ENCODE results near the gene AKIRIN2.
"Not testable (repeated sequence)": the region's sequence is repeated elsewhere in the genome, so short reads cannot be mapped to it uniquely, and the experiment has no call there.

Gene AKIRIN2

GRCh38 chr6:87714093-87714842 lies 12.2 kb upstream of the AKIRIN2 start:
- H3K27me3 ChIP-seq (ENCODE audit: insufficient read depth, insufficient read length) = no peaks in the 10 kb centered on the region
- H3K4me3 ChIP-seq (ENCODE audit: insufficient read length, low read depth) = no peak overlapping the region
- no peak for DNase-seq (ENCODE audit: low read depth, low spot score)
- no peak overlapping the region for H3K9ac ChIP-seq (ENCODE audit: insufficient read length, low read depth)
- TF ChIP-seq SUZ12 (IDR thresholded peaks at IDR 0.05; ENCODE audit: extremely low read depth, insufficient read depth, insufficient read length) (no peak), YY1 (IDR thresholded peaks at IDR 0.05; ENCODE audit: insufficient read depth, insufficient read length) (no peak), ZNF274 (IDR thresholded peaks at IDR 0.05; ENCODE audit: low read depth, low read length) (no peak)
- no peaks in the 10 kb centered on the region for H3K9me3 ChIP-seq (ENCODE audit: insufficient read depth, low read length)
- no peaks in the 10 kb centered on the region for H3K36me3 ChIP-seq (ENCODE audit: insufficient read depth, insufficient read length, low read length)
- no peaks in the 10 kb centered on the region for H3K4me1 ChIP-seq (ENCODE audit: insufficient read depth, insufficient read length)

GRCh38 chr6:87712713-87713112 lies 10.7 kb upstream of the AKIRIN2 start:
- H3K9ac ChIP-seq (ENCODE audit: insufficient read length, low read depth); H3K27me3 ChIP-seq (ENCODE audit: insufficient read depth, insufficient read length); H3K36me3 ChIP-seq (ENCODE audit: insufficient read depth, insufficient read length, low read length); H3K4me1 ChIP-seq (ENCODE audit: insufficient read depth, insufficient read length); DNase-seq (ENCODE audit: low read depth, low spot score); H3K4me3 ChIP-seq (ENCODE audit: insufficient read length, low read depth); H3K9me3 ChIP-seq (ENCODE audit: insufficient read depth, low read length): not testable (repeated sequence)

GRCh38 chr6:87710090-87710489 lies 8.1 kb upstream of the AKIRIN2 start:
- Histone ChIP-seq H3K9ac (ENCODE audit: insufficient read length, low read depth) (no peak overlapping the region), H3K4me3 (ENCODE audit: insufficient read length, low read depth) (no peak overlapping the region), H3K9me3 (ENCODE audit: insufficient read depth, low read length) (no peaks in the 10 kb centered on the region), H3K4me1 (ENCODE audit: insufficient read depth, insufficient read length) (no peaks in the 10 kb centered on the region), H3K27me3 (ENCODE audit: insufficient read depth, insufficient read length) (no peaks in the 10 kb centered on the region), H3K36me3 (ENCODE audit: insufficient read depth, insufficient read length, low read length) (no peaks in the 10 kb centered on the region)
- no peak for TF ChIP-seq YY1 (IDR thresholded peaks at IDR 0.05; ENCODE audit: insufficient read depth, insufficient read length)
- TF ChIP-seq SUZ12 (IDR thresholded peaks at IDR 0.05; ENCODE audit: extremely low read depth, insufficient read depth, insufficient read length) = no peak
- TF ChIP-seq ZNF274 (IDR thresholded peaks at IDR 0.05; ENCODE audit: low read depth, low read length) = no peak
- DNase-seq (ENCODE audit: low read depth, low spot score) = no peak

DNA sequence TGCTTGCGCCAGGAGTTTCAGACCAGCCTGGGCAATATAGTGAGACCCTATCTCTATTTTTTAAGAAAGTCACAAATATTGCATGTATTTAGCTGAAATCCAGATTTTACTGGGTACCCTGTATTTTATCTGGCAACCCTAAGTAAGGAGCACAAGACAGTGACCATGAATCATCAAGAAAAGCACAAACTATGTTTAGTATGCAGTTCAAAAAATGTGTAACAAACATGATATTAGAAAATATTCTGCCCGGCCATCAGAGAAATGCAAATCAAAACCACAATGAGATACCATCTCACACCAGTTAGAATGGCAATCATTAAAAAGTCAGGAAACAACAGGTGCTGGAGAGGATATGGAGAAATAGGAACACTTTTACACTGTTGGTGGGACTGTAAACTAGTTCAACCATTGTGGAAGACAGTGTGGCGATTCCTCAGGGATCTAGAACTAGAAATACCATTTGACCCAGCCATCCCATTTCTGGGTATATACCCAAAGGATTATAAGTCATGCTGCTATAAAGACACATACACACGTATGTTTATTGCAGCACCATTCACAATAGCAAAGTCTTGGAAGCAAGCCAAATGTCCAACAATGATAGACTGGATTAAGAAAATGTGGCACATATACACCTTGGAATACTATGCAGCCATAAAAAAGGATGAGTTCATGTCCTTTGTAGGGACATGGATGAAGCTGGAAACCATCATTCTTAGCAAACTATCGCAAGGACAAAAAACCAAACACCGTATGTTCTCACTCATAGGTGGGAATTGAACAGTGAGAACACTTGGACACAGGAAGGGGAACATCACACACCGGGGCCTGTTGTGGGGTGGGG lies 6.8 kb upstream of the AKIRIN2 start:
- H3K4me3 ChIP-seq (ENCODE audit: insufficient read length, low read depth); DNase-seq (ENCODE audit: low read depth, low spot score): not testable (repeated sequence)

DNA sequence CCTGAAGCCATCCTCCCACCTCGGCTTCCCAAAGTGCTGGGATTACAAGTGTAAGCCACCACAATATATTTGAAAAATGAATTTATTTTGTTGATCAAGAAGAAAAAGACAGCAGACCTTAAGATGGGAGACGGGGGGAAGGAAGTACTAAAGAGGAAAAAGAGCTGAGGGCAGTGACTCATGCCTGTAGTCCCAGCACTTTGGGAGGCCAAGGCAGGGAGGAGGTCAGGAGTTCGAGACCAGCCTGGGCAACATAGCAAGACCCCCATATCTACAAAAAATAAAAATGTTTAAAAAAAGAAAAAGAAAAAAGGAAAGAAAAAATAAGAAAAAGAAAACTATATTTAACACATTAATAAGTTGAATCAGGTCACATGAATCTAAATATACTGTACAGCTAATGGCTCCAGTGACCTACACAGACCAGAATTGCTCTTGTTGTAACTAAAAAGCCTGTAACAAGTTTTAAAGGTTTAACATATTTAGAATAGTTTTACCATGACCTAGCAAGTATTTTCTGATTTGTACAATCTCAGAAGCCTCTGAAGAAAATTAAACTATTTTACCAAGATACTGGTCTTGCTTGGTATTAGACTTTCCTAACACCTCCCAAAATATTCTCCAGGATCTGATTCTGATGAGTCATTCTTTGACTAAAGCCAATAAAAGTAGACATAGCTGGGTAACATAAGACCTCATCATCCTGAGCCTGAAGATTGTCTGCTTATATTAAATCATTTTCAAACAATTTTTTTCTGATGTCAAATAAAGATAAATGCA lies 4.3 kb upstream of the AKIRIN2 start:
- no peak for TF ChIP-seq SUZ12 (IDR thresholded peaks at IDR 0.05; ENCODE audit: extremely low read depth, insufficient read depth, insufficient read length)
- TF ChIP-seq ZNF274 (IDR thresholded peaks at IDR 0.05; ENCODE audit: low read depth, low read length) = no peak
- TF ChIP-seq YY1 (IDR thresholded peaks at IDR 0.05; ENCODE audit: insufficient read depth, insufficient read length) = no peak
- no peak overlapping the region for H3K9ac ChIP-seq (ENCODE audit: insufficient read length, low read depth)
- no peaks in the 10 kb centered on the region for H3K36me3 ChIP-seq (ENCODE audit: insufficient read depth, insufficient read length, low read length)

More for the DNA sequence above, 6.8 kb upstream of the AKIRIN2 start:
- not testable (repeated sequence) for H3K27me3 ChIP-seq (ENCODE audit: insufficient read depth, insufficient read length); H3K36me3 ChIP-seq (ENCODE audit: insufficient read depth, insufficient read length, low read length); H3K9ac ChIP-seq (ENCODE audit: insufficient read length, low read depth); H3K4me1 ChIP-seq (ENCODE audit: insufficient read depth, insufficient read length); H3K9me3 ChIP-seq (ENCODE audit: insufficient read depth, low read length)

DNA sequence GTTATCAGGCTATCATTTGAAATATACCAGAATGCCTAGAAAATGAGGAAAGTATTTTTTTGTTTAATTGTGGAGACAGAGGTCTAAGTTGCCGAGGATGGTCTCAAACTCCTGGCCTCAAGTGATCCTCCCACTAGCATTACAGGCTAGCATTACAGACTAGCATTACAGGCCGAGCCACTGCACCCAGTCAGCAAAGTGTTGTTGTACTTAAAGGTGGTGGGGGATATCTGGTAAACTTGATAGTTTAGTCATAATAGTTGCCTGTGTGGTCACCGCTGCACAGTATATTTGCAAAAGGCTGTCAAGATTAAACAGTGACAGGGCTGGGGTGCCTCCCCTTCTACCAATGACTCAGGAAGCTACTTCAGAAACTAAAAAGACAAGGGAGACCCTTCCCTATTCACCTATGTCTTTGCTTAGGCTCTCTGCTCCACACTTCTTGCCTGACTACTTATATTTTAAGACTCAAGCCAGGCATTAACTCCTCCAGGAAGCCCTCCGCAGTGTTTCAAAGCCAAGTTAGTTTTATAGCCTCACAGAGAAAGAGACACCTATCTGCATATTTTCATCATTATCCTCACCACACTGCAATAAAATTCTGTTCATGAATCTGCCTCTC lies 3.1 kb upstream of the AKIRIN2 start:
- no peak overlapping the region for H3K9ac ChIP-seq (ENCODE audit: insufficient read length, low read depth)
- no peaks in the 10 kb centered on the region for H3K9me3 ChIP-seq (ENCODE audit: insufficient read depth, low read length)
- TF ChIP-seq SUZ12 (IDR thresholded peaks at IDR 0.05; ENCODE audit: extremely low read depth, insufficient read depth, insufficient read length) (no peak), ZNF274 (IDR thresholded peaks at IDR 0.05; ENCODE audit: low read depth, low read length) (no peak), YY1 (IDR thresholded peaks at IDR 0.05; ENCODE audit: insufficient read depth, insufficient read length) (no peak)
- H3K27me3 ChIP-seq (ENCODE audit: insufficient read depth, insufficient read length) = no peaks in the 10 kb centered on the region
- DNase-seq (ENCODE audit: low read depth, low spot score) = no peak
- no peak overlapping the region for H3K4me3 ChIP-seq (ENCODE audit: insufficient read length, low read depth)
- peaks cover 7% of the 10 kb centered on the region for H3K36me3 ChIP-seq (ENCODE audit: insufficient read depth, insufficient read length, low read length)
- H3K4me1 ChIP-seq (ENCODE audit: insufficient read depth, insufficient read length) = no peaks in the 10 kb centered on the region

More for the DNA sequence above, 4.3 kb upstream of the AKIRIN2 start:
- no peaks in the 10 kb centered on the region for H3K9me3 ChIP-seq (ENCODE audit: insufficient read depth, low read length)
- H3K4me1 ChIP-seq (ENCODE audit: insufficient read depth, insufficient read length) = no peaks in the 10 kb centered on the region
- no peaks in the 10 kb centered on the region for H3K27me3 ChIP-seq (ENCODE audit: insufficient read depth, insufficient read length)
- H3K4me3 ChIP-seq (ENCODE audit: insufficient read length, low read depth) = no peak overlapping the region
- DNase-seq (ENCODE audit: low read depth, low spot score) = no peak

GRCh38 chr6:87703039-87703438 lies 1.0 kb upstream of the AKIRIN2 start:
- H3K4me1 ChIP-seq (ENCODE audit: insufficient read depth, insufficient read length); H3K36me3 ChIP-seq (ENCODE audit: insufficient read depth, insufficient read length, low read length); DNase-seq (ENCODE audit: low read depth, low spot score); H3K9me3 ChIP-seq (ENCODE audit: insufficient read depth, low read length); H3K27me3 ChIP-seq (ENCODE audit: insufficient read depth, insufficient read length): not testable (repeated sequence)
- Histone ChIP-seq H3K9ac (ENCODE audit: insufficient read length, low read depth) (peak overlapping the region; percentile 64), H3K4me3 (ENCODE audit: insufficient read length, low read depth) (peak overlapping the region; percentile 29)
